Measurements from ENCODE around the gene SEMA5B.

SEMA5B gene

DNA sequence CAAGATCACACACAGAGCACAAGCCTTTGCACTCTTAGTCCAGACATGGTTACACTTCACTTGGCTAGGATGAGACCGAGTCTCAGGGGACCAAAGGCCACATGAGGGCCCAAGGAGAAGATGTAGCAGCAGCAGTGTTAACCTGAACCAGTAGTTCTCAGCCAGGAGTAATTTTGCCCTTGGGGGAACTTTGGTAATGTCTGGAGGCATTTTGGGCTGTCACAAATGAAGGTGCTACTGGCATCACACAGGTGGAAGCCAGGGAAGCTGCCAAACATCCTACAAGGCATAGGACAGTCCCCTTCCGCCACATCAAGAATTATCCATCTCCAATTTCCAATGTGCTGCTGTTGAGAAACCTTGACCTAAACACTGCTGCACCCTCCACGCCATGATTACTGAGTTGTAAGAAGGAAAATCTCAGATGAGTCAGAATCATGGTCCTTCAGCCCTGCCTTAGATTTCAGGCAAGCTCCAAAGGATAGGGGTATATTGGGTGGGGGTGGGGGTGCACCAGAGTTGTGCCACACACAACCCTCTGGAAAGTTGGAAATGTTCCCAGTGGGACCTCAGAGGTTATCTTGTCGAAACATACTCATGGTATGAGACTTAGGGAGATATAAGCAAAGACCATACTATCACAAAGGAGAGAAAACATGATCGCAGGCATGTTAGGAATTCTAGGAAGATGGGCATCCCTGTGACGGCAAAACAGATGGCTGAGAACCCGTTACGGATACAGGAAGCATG lies 36.2 kb downstream of the SEMA5B start:
- DNase-seq, result no peak

DNA sequence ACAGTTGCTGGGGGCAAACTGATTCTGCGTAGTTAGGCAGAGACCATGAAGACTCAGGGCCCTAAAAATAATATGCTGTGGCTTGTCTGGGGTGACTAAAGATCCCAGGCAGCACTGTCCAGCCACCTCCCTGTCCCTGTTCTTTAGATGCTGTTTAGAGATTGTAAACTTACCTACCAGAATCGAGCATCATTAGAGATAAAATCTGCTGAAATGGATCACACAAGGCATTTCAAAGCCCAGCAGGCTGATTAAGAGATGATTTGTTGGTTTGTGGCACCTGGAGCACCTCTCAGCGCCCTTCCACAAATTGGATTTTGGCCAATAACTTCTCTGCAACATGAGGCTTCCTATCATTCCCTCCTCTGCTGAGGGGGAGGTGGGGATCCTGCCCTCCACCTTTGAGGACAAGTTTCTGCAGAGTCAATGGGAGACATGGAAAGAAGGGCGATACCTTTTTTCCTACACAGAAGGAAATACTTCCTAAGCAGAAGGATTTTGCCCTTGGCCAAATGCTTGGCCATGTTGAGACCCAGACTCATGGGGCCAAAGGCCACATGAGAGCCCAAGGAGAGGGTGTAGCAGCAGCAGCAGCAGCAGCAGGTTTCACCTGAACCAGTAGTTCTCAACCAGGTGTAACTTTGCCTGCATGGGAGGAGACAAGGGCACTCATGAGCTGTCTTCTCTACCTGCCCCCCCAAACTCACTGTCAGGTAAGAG lies 37.5 kb downstream of the SEMA5B start:
- DNase-seq, result no peak

DNA sequence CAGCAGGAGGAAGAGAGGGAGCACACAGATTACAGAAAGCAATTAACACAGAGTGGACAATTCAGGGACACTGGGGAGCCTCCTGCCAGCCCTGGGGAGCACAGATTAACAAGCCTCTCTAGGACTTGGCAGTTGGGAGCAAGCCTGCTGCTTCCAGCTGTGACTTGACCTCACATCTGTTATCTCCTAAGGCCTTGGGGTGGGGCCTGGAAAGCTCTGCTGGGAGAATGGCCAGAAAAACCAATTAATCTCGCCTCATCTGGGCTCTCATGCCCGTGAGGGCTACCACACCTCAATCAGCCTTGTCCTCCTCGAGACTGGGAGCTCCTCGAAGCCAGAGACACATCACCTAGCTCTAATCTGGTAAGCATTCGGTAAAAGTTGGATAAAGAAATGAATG lies 39.1 kb downstream of the SEMA5B start:
- DNase-seq, result no peak

DNA sequence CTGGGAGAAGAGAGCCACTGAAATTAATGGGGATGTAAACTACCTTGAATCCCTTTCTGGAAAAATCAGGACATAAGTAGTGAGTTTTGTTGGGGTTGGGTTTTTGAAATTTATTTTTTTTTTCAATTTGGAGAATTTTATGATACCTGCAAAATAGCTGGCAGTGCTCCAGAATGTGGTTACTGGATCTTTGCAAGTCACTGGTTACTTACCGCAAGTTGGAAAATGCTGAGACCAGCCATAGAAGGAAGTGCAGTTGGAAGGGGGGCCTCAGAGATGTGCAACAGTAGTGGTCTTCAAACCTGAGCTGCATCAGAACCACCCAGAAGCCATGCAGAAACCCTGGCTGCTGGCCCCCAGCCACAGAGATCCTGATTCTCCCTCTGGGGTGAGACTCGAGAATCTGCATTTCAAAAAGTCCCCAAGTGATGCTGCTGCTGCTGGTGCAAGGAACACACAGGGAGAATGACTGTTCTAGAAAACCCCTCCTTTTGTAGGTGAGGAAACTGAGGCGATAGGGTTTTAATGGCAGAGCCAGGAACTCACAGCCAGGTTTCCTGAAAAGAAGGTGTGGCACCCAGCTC lies 39.7 kb downstream of the SEMA5B start:
- DNase-seq, result no peak

DNA sequence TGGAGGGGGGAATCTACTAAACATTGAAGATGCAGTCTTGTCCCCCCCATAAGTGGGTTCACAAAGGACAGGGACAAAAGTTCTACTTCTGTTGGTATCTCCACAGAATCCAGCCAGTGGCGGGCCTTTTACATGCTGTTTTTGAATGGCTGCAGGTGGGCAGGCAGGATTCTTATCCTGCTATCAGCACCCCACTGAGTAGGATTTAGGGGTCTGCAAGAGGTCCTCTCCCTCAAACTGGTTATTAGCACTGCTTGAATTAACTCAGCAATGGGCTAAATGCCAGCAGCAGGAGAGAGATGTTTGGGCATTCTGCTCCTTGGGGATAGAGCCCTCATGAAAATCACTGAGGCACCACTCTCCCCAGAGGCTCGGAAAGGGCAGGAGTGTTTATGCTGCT lies 40.3 kb downstream of the SEMA5B start:
- DNase-seq, result no peak

DNA sequence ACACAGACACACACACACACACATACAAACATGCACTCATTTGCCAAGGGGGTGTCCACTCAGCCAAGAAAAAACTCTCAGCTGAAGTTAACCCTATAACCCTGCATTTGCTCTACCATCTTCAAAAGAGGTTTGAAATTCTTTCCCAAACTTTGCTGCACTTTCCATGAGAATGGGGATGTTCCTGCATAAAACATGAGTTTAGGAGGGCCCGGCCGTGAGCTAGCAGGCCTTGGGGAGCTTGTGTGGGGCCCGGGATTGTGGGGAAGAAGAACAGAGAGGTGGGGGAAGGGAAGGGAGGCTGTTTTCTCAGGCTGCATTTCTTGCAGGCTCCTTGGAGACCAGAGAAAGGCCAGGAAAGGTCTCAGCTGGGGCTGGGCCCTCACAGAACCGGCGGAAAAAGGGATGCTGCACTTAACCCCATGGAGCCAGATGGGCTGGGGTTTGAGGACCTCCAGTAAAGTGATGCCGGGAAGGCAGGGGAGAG lies 40.8 kb downstream of the SEMA5B start:
- no peak for DNase-seq

DNA sequence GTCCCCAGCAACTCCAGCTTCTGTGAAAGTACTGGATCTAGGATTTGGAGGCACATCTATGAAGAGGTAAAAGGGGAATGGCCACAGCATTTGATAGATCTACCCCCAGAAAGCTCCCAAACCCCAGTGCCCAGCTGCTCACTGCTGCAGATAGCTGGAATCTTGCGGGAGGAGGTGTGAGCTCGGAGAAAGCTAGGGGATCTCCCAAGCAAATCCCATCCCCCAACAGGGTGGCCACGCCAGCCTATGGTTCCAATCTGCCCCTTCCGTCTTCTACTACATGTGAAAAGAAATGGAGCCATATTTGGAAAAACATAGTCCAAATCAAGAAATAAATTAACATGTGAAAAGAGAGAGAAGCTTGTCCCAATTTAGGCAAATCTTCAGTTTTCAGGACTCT lies 42.0 kb downstream of the SEMA5B start:
- DNase-seq, result no peak

DNA sequence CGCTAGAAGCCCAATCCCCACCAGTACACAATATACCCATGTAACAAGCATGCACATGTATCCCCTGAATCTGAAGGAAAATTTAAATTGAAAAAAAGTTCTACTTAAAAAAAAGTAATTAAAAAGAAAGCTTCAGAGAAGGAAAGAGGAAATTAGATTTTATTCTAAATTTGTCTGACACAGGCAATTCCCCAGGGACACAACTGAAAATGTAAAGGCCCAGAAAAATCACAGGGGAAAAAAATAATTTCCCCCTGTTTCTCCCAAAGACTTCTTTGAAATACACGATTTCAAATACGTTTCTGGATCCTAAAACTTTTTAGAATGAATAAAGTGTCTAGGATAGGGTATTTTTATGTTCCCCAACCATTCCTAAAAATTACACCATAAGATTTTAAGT lies 42.9 kb downstream of the SEMA5B start:
- no peak for DNase-seq

DNA sequence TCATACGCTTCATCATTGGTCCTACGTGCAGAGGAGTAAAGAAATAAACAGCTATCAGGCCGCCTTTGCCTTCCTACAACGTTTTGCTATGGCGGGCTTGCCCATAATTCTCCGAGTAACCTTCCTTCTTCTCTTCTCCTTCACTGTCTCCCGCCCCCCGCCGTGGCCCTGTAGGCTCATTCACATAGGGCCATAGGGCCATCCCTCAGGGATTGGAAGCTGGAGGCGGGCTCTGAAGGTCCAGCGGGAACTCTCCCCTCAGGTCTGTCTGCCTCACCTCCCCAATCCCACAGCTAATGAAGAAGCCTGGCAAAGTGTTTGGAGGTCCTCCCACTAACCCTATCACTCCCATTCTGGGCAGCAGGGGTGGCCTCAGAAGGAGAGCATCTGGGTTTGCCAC lies 43.6 kb downstream of the SEMA5B start:
- DNase-seq, result no peak

DNA sequence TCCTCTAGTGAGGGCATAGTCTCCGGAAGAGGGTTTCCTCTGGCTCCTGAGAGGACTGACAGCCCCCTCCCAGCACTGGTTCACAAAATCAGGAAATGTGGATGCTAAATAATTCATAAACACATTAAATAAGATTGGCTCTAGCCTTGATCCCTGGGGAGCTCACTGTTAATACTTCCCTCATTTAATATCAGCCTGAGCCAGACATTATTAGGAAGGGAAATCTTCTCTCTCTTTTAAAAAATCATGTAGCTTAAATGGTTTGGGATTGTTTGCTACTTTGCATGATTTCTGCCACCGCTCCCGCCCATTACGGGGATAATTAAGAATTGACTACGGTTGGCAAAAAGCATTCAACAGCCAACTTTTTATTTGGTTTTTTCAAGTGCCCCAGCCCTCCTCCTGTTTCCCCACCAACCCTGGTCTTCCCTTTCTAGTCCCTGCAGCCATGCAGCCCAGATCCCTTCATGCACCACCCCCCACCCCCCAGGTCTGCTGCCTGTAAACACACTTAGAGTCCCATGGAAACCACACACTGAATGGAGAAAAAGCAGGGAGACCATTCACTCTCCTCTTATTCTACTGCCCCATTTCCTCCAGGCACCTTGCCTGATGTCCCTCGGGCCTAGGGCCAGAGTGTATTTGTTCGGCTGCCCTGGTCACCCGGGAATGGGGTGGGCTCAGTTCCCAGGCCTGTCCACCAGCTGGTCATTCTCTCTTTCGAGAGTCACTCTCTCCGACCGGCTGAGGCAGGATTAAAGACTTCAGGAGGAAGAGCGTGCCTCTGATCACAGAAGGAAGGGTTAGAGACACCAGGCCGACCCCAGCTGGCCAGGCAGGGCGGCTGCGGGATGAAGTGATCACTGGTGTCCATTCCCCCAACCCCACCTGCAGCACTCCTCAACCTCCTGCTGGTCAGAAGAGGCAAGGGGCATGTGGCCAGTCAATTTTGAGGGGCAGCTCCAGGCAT lies 45.1 kb downstream of the SEMA5B start:
- no peak for DNase-seq

DNA sequence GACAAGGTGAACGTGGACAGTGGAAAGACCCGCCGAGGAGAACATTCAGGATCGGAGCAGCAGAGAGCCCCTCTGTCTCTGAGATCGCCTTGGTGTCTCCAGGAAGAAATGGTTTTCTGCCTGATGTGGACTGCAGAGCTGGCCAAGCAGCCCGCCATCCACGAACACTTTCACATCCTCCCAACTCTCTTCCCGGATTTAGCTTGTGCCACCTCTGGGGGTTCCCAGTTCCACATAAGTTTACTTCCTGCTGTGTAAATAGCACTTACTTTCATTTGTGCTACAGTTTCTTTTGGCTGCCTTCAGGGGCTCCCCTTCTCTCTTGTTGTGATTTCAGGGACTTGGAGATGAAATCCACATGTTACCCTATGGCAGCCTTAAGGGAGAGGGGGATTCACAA lies 48.4 kb downstream of the SEMA5B start:
- DNase-seq, result no peak

DNA sequence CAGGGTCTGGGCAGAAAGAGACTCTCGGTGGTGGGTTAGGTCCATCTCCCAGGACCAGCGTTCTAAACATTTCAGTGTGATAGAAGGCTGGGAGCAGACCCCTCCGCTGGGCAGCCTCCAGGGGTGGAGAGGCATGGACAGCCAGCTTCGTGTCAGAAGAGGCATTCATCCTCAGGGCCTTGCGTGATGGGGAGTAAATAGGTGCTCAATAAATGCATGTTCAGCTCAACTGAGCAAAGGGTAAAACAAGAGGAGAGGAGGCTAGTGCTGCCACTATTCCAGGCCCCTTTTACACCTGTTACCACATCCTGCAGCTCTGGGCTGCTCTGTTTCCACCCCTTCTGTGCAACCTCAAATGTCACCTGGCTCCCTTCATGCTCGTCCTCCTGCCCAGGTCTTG lies 49.0 kb downstream of the SEMA5B start:
- DNase-seq, result no peak

DNA sequence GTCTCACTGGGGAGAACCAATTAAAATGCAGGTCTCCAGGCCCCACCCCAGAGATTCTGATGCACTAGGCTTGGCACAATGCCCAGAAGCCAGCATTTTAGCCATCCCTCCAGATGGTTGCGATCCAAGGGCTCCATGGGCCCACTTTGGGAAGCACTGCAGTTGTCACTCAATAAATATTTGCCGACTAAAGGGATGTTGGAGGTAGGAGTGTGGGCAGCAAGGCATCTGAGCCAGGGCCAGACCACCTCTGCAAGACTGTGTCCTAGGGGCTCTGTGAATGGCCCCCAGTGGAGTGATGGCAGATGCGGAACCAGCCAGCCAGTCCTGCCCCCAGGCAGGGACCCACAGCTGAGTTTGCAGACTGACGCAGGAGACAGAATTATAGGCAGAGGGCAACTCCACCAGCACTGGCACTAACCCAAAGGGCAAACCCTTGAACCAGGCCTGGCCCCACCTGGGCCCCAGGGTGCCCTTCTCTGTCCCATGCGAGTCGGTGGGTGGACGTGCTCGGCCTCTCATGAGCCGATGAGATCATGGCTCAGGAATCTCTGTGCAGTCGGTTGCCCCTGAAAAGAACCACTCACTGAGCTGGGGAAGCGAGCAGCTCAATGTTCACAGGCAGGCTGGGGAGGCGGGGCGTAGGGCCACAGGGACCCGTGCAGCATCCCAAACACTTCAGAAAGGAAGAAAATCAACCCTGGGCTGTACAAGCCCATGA lies 49.7 kb downstream of the SEMA5B start:
- peak; percentile 16 for DNase-seq

DNA sequence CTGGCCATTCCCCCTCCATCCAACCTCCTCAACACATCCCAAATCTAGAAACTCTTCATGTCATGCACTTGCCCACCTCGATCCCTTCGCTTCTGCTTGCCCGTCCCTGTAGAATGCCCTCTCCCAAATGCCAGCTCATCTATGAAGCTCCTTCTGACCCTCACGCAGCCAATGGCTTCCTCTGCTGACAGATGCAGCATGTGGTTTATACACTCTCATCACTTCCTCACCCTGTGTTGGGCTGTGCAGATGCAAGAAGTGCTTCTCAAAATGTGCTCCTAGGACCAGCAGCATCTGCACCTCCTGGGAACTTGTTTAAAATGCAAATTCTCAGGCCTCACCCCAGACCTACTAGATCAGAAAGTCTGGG lies 51.7 kb downstream of the SEMA5B start:
- DNase-seq, result no peak

DNA sequence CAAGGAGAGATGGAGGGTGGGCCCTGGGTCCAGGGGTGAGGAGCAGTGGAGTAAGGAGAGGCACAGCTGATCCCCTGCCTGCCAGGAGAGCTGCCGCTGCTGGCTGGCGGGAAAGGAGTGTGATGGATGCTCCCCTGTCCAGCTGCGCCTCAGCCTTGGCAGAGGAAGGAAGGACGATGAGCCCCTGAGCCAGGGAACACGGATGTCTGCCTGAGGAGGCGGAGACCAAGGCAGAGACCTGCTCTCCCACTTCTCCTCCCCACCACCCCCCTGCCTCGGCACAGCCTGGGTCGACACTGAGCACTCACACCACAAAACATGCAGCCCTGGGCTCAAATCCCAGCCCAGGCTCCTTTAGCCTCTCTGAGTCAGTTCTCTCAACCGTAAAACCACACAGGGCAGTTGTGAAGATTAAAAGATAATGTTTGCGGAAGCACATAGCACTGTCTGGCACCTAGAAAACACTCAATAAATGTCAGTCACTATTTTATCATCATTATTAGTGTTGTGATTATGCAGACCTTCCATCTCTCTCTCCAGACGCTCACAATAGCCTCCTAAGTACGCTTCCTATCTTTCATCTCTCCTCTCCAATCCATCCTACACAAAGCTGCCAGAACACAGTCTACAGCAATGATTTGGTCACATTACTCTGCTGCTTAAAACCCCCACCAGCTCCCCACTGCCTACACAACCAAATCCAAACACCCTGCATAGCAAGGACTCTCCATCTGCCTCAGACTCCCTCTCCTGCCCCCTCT lies 52.2 kb downstream of the SEMA5B start:
- no peak for DNase-seq

DNA sequence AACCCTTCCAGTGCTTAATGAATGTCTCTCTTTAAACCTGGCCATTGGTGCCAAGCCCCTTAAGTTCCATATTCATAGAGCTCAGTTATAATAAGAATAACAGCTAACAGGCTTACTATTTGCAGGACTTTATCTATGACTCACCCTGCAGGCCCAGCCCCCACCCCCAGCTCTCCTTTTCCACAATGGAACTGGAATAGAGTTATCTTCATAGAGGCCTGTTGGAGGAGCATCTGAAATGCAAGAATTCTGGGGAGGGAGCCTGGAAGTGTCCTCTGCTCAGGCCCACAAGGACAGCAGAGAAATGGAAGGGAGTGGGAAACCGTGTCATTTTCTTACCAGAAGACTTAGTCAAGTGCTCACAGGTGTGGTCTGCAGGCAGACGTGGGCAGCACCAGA lies 52.8 kb downstream of the SEMA5B start:
- no peak for DNase-seq

DNA sequence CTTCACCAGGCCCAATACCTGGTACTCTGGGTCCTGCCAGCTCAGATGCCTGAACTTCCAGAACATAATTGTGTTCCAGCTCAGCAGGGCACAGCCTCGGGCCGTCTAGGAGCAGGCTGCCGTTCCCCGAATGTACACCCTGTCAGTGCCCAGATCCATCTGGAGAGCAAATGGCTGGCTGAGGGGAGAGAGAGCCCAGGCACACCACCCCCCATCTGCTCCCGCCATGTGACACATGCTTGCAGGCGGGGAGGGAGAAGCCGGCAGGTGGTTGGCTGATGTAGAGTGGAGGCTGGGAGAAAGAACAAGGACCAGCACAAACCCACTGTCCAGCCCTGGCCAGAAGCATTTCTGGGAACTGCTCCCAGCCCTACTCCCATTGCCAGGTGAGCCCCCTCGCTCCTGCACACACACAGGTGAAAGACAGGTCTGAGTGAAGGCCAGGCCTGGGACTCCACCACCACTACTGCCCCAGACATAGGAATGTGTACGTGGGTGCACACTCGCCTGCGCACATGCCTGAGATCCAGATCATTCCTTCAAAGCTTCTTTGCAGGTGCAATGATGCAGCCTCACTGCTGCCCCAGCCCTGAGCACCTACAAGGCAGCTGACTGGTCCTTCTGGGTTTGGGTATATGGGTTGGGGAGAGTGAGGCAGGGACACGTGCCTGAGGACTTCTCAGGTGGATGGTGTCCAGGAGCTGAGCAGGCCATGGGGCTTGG lies 53.5 kb downstream of the SEMA5B start:
- no peak for DNase-seq

DNA sequence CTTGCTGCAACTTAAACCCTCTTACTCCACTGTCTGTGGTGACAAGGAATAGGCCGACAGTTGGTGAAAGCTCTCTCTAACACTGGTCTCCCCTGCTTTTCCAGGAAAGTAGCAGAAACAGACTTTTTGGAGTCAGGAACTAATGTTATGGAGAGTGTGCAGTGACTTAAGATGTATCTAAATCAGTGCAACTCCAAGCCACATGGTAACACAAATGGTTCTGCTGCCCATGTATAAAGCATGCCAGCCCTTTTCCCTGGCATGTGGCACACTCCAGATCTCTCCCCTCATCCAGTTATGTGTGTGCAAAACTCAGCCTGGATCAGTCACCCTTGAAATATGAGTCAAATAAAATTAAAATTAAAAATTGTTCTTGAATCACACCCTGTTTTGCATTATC lies 55.4 kb downstream of the SEMA5B start:
- no peak for DNase-seq

DNA sequence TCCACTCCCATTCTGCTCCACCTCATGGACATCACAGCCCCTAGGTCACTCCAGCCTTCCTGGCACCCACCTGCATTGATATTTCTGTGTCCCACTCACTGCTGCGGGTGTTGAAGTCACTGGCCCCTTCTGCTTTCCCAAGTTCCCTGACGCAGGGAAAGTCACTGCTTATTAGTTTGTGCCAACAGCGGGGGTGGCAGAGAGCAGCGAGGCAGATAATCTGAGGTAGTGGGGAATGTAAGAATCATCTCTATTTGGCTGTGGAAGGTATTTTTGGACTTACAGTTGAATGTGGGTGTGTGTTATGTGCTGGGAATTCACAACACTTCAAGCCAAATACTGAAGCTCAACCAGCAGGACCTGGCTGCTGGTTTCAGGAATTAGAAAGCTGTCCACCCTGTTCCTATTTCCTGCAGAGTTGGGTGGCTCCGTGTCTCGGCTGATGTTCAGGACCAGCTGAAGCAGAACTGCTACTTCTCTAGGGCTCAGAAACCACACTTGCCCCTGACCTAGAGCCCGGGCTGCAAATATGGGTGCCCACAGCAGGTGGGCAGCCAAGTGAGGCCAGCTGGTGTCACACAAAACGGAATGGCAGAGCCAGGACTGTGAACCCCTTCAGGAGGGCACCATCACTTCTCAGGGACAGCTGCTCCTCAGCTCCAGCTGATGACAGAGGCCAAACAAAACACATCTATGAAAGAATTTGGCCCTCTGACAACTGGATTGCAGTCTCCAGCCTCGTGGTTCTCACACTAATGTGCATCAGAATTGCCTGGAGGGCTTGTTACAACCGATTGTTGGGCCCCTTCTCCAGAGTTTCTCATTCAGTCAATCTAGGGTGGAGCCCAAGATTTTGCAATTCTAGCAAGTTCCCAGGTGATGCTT lies 57.7 kb downstream of the SEMA5B start:
- DNase-seq, result no peak

DNA sequence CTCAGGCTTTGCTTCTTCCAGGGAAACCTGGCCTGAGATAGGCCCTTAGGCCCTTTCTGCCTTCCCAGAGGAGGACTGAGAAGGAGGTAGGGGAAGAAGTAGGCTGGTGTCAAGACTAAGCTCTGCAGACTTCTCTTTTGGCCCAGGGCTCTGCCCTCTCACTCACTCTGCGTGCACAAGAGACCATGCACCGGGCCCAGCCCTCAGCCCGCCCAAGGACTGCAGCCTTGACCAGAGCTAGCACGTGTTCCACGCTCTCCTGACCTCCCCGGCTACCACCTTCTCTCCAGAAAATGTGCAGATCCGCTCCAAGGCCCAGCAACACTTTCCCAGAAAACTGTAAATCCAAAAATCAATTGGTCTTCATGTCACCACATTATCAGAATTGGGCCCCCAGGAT lies 59.8 kb downstream of the SEMA5B start:
- no peak for DNase-seq
